NCI-H2107 treated with DMSO at 0.1 percent for 48 hours (cell line): Measurements from ENCODE around the gene ANKRD44.
"Not testable (repeated sequence)": the region's sequence is repeated elsewhere in the genome, so short reads cannot be mapped to it uniquely, and the experiment has no call there.

ENCODE experiments used
- DNase-seq: peaks from one replicate; lab custom pipeline; 2025; ENCODE audit not compliant: unreplicated experiment; lab: John Stamatoyannopoulos, UW

ANKRD44 gene

DNA sequence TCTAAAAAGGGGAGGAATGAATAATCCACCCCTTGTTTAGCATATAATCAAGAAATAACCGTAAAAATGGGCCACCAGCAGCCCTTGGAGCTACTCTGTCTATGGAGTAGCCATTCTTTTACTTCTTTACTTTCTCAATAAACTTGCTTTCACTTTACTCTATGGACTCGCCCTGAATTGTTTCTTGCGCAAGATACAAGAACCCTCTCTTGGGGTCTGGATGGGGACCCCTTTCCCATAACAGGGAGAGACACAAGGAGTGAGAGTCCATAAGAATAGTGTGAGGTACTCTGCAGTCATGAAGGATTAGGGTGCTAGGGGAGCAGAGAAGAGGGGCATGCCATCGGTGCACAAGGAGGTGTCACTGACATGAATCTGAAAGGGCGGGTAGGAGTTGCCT, 224.9 kb downstream of the ANKRD44 start:
- no peak for DNase-seq

DNA sequence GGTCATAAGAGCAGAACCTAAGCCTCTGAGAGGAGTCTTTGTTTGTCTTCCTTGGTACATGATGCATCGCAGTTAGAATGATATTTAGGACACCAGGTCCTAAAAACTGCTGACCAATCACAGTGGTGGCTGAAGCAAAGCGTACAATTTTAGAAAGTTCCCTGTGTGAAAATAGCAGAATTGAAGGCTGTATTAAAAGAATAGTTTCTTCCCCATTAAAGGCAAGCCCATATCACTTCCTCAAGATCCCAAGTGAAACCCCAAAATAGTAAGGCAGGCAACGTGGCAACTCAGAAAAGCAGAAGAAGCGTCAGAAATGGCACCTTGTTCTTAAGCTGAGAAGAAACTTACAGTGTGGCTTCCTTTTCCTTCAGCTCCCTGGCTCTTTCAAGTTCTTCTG, 229.3 kb downstream of the ANKRD44 start:
- no peak for DNase-seq

DNA sequence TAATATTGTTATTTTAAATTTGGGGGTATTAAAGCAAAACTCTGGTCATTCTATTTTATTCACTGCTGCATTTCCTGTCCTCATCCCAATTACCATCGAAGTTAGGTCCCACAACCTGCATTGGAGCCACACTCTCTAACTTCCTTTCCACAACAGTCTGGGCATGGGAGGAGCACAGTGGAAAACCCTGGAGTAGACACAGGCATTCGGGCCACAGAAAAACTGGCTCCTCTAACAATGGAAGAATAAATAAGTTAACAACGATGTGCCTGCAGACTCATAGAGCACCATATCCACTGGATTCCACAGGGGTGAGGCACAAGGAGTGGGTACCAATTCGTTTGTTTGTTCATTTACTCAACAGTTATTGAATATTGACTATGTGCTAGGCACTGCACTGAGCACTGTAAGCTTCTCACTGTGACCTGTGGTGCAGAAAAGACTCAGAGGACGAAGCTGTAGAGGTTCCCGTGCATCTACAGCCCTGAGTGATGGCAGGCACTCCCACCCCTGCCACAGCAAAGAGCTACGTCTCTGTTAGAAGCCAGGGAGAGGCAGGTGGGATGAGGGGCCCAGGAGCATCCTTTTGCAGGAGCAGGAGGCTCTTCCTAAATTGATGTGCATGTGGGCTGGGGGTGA, 229.9 kb downstream of the ANKRD44 start:
- no peak for DNase-seq

GRCh38 chr2:197079832-197080555, 230.6 kb downstream of the ANKRD44 start:
- DNase-seq = no peak

GRCh38 chr2:197079414-197079813, 231.2 kb downstream of the ANKRD44 start:
- DNase-seq = no peak

DNA sequence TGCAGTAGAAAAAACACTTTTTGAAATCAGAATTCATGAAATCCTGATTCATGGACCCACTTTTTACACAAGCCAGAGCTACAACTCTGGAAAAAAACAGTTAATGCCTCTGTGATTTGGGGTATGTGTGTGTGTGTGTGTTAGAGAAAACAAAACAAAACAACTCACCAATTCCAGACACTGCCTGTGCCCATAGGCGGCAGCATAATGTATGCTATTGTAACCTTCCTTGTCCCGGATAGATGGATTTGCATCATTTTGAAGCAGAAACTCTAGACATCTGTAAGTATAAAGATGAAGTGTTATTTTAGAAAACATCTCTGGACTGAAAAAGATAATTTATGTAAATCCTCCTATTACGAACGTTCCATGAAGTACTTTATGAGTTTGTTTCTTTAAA, 232.0 kb downstream of the ANKRD44 start:
- DNase-seq = no peak

GRCh38 chr2:197077336-197077735, 233.2 kb downstream of the ANKRD44 start:
- no peak for DNase-seq

- no peak for DNase-seq
These were observed 233.9 kb downstream of the ANKRD44 start for GRCh38 chr2:197076652-197077051.

DNA sequence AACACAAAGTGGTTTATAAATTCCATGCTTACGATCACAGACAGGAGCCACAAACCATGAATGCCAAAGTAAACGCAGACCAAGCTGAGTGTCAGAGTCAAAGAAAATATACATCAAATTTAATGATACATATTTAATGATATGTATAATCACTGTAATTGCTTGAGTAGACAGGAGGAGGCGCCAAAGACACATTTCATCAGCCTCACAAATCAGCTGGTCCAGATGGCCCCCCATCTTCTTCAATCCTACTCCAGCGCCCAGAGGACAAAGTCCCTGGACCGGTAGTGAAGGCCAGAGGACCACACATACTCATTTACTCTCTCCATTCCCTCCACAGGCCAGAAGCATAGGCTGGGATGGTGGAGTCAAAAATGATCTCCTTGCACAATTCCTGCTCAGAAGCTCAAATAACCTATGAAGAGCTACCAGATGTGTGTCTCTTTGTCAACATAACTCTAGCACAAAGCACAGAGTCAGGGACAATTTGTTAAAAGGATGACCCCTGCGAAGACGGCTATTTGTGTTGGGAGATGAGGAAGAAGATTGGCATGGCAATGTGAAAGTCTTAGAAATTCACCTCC, 234.7 kb downstream of the ANKRD44 start:
- DNase-seq = no peak

- DNase-seq = no peak
These were observed 235.3 kb downstream of the ANKRD44 start for GRCh38 chr2:197075281-197075680.

- DNase-seq = no peak
These were observed 236.7 kb downstream of the ANKRD44 start for GRCh38 chr2:197073701-197074433.

DNA sequence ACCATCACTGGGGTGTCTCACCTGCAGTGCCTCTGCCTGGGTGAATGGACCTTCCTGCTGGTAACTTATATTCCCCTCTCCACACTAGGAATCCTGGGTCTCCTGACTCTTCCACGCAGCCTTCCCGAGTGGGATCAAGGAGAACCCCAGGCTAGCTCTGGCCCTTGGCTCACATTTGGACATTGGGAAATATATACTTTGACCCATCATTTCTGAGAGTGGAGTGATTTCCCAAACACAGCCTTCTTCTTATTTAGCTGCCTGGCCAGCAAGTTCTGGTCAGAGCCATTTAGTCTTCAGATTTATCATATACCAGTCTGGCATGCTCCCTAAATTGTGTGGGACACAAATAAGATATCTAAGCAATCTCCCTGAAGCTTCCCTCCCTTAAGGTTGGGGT, 237.3 kb downstream of the ANKRD44 start:
- no peak for DNase-seq

DNA sequence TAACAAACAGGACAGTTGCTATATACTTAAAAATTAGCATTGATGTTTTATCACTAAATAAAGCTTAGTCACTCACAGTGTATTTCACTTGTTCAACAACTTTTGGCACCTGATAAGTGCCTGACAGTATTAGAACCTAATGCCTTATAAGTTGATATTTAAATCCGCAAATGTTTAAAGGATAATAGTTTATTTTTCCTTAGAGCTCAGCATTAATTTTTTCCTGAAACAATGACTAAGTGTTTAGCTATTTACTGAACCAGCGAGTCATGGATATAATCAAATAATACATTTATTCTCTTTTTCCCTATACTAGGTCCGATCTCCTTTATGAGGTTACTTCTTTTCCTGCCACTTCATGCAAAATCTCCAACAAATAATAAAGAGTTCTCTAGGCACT, 238.0 kb downstream of the ANKRD44 start:
- DNase-seq = no peak

DNA sequence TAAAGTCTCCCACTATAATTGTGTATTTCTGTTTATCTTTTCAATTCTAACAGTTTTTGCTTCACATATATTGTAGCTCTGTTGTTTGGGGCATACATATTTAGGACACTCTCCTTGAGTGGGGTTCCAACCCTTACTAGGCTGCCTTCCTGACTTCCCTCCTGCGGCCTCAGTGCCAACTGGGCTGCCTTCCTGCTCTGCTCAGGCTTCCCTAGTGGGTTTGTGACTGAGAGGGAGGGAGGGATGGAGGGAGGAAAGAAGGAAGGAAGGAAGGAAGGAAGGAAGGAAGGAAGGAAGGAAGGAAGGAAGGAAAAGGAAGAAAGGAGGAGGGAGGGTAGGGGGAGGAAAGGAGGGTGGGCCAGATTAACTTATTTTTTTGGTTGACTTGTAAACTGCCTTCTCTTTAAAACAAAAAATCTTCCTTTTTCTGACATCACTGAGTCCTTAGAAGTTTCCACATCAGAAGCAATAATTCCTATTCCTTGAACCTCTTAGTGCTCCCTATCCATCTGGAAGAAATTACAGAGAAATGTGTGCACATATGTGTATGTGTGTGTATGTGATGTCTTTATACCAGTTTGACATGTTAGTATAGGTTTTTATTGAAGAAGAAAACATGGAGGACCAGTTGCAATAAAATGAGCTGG, 238.7 kb downstream of the ANKRD44 start:
- DNase-seq = no peak

DNA sequence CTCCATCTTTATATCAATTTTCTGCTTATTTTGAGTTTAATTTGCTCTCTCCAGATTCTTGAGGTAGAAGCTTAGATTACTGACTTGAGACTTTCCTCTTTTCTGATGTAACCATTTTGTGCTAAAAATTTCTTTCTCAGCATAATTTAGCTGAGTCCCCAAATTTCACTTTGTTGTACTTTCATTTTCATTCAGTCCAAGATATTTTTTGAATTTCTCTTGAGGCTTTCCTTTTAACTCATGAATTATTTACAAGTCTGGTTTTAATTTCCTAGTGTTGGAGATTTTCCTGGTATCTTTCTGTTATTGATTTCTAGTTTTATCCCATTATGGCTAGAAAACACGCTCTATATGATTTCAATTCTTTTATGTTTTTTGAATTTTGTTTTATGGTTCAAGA, 239.4 kb downstream of the ANKRD44 start:
- no peak for DNase-seq

DNA sequence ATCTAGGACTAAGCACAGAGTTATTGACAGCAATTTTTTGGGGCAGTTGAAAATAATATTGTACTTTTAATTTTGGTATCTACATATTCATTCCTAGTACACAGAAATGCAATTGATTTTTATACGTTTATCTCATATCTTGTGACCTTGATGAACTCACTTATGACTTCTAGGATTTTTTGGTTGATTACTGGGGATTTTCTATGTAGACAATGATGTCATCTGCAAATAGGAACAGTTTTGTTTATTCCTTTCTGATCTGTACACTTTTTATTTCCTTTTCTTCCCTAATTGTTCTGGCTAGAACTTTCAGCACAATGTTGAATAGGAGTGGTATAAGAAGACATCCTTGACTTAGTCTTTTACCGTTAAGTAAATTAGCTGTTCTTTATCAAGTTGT, 240.6 kb downstream of the ANKRD44 start:
- DNase-seq = no peak

DNA sequence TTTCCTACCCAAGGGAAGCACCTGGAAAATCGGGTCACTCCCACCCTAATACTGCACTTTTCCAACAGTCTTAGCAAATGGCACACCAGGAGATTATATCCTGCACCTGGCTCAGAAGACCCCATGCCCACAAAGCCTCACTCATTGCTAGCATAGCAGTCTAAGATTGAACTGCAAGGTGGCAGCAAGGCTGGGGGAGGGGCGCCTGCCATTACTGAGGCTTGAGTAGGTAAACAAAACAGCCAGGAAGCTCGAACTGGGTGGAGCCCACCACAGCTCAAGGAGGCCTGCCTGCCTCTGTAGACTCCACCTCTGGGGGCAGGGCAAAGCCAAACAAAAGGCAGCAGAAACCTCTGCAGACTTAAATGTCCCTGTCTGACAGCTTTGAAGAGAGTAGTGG, 248.0 kb downstream of the ANKRD44 start:
- DNase-seq = not testable (repeated sequence)

DNA sequence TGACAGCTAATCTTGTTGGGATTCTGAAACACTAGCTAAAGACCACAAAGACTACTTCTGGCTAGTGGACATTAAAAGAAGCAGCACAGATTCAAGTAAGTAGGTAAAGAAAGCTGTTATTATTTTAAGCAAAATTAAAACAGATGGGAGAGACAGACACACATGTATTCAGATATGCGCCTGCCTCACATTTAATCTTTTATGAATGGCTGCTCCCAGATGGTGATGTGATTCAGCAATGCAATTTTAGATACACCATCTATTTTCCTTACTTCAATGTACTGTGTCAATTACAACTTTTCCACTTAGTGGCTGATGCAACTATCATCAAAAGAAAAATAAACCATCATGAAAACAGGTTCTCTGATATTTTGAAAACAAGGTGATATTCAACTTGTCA, 251.1 kb downstream of the ANKRD44 start:
- DNase-seq = no peak

GRCh38 chr2:197058777-197059300, 251.7 kb downstream of the ANKRD44 start:
- DNase-seq = no peak

- DNase-seq = no peak
These were observed 252.6 kb downstream of the ANKRD44 start for GRCh38 chr2:197057959-197058358.

DNA sequence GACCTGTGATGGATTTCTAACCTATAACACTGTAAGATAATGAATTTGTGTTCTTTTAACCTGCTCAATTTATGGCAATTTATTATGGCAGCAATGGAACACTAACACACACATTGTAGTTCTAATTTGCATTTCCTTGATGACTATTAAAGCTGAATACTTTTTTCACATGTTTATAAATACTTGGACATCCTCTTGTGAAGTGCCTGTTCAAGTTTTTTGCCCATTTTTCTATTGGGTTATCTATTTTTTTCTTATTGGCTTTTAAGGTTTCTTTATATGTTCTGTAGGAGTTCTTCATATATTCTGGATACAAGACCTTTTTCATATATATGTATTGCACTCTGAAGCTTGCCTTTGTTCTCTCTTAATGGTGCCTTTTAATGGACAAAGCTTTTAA, 255.5 kb downstream of the ANKRD44 start:
- no peak for DNase-seq
